Measurements from ENCODE around the gene OBSCN.

The OBSCN gene

GRCh38 chr1:228292609-228292911 lies 84.7 kb downstream of the OBSCN start:
- no peak overlapping the region for H3K27ac ChIP-seq
- TF ChIP-seq CTCF (conservative IDR thresholded peaks at IDR 0.05), result no peak

- TF ChIP-seq CTCF (conservative IDR thresholded peaks at IDR 0.05), result no peak
- no peak overlapping the region for H3K27ac ChIP-seq
These were observed 85.5 kb downstream of the OBSCN start for GRCh38 chr1:228293393-228293792.

- no peak for TF ChIP-seq CTCF (conservative IDR thresholded peaks at IDR 0.05)
- no peak overlapping the region for H3K27ac ChIP-seq
These were observed 86.1 kb downstream of the OBSCN start for GRCh38 chr1:228293816-228294500.

GRCh38 chr1:228294717-228295116 lies 86.9 kb downstream of the OBSCN start:
- no peak overlapping the region for H3K27ac ChIP-seq
- no peak for TF ChIP-seq CTCF (conservative IDR thresholded peaks at IDR 0.05)

- TF ChIP-seq CTCF (conservative IDR thresholded peaks at IDR 0.05), result no peak
- no peak overlapping the region for H3K27ac ChIP-seq
These were observed 87.4 kb downstream of the OBSCN start for GRCh38 chr1:228295201-228295600.

- TF ChIP-seq CTCF (conservative IDR thresholded peaks at IDR 0.05), result no peak
- no peak overlapping the region for H3K27ac ChIP-seq
These were observed 88.1 kb downstream of the OBSCN start for GRCh38 chr1:228295981-228296380.

- TF ChIP-seq CTCF (conservative IDR thresholded peaks at IDR 0.05), result no peak
- H3K27ac ChIP-seq, result no peak overlapping the region
These were observed 89.4 kb downstream of the OBSCN start for GRCh38 chr1:228297242-228297641.

All from VCaP (cell line).